Subcutaneous adipose tissue (tissue), 4 donors: ENCODE results near the gene WNT9A. TPM values are rescaled to one million over a fixed set of nuclear protein-coding genes. Genes with fewer than 3 reads are reported as not detected.

ENCODE experiments used
- total RNA-seq, 4 donors: library from RNA; depleted of rRNA; stranded (reverse); fragments of >200 nt; gene quantifications; one replicate each; pipeline ENCODE4 v1.1.0, GENCODE V29; 2016
- TF ChIP-seq, protein P1 (sequence below): fragments of 450-650 bp; IDR thresholded peaks from one replicate; pipeline ENCODE4 v1.5.1; 2016; ENCODE audit warnings: low read depth, mild to moderate bottlenecking, control low read depth, antibody characterized with exemption, moderate library complexity

Gene WNT9A
- total RNA-seq, 4 donors from 2014 or later = 0.17 to 0.88 (median 0.57) TPM; not detected in 1

DNA sequence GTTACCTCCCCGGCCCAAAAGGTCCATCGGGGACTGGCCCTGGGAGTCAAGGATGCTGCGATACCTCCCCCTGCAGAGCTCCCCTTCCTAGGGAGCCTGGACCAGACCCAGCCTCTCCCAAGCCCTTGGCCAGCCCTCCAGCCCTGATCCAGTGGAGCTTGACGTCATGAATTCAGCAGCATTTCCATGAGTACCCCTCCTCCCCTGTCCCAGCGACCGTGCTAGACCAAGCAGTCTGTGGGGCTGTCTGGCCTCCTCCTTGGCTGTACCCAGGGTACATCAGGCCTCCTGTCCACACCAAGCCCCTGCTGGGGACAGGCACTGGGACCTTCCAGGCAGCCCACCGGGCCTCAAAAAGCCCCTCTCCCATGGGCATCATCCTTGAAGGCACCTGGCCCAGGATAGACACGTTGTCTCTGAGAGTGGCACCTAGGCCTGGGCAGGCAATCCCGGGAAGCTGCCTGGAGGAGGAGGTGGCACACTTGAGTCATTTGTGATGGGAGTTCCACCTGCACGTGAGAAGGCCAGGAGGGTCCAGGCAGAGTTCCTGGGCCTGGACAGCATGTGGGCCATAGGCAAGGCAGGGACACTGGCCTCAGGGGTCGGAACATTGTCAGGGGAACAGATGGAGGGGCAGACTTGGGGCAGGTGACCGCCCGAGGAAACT lies 46.4 kb downstream of the WNT9A start:
- TF ChIP-seq, protein P1, sequence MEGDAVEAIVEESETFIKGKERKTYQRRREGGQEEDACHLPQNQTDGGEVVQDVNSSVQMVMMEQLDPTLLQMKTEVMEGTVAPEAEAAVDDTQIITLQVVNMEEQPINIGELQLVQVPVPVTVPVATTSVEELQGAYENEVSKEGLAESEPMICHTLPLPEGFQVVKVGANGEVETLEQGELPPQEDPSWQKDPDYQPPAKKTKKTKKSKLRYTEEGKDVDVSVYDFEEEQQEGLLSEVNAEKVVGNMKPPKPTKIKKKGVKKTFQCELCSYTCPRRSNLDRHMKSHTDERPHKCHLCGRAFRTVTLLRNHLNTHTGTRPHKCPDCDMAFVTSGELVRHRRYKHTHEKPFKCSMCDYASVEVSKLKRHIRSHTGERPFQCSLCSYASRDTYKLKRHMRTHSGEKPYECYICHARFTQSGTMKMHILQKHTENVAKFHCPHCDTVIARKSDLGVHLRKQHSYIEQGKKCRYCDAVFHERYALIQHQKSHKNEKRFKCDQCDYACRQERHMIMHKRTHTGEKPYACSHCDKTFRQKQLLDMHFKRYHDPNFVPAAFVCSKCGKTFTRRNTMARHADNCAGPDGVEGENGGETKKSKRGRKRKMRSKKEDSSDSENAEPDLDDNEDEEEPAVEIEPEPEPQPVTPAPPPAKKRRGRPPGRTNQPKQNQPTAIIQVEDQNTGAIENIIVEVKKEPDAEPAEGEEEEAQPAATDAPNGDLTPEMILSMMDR = no peak

DNA sequence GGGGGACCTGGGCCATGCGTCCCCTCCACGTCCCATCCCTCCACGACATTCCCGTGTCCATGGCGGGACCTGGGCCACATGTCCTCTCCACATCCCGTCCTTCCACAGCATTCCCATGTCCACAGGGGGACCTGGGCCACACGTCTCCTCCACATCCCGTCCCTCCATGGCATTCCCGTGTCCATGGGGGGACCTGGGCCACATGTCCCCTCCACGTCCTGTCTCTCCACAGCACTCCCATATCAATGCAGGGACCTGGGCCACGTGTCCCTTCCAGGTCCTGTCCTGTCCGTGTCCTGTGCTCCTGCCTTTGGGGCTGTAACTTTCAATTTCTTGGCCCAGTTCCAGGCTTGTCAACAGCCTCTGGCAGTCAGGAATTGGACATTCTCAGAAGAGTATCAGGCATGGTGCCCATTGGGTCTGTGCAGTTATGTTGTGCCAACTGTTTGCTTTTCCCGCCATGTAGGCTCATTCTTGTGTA lies 47.1 kb downstream of the WNT9A start:
- TF ChIP-seq, protein P1 = no peak

DNA sequence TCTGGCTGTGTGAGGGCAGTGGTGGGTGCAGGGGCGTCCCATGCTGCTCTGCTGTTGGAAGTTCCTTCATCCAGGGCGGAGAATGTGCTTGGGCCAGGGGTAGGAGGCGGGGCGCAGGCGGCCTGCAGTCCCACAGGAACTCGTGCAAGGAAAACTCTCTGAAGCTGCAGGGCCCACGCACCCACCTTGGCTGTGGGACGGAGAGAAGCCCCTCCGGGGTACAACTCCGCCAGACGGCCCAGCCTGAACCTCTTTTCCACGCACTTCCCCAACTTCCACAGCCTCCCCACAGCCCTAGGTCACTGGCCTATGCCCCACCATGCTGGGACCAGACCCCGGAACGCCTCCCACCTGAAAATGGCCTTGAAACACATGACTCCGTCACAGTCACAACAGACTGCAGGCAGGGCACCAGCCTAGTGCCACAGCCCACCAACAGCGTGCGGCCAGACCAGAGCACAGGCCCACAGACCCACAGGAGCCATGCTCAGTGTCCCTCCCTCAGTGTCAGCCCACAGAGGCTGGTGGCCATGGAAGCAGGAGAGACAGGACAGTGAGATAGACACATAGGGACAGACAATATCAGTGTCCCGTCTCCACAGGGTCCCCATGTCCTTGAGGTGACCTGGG lies 47.8 kb downstream of the WNT9A start:
- TF ChIP-seq, protein P1 = no peak

DNA sequence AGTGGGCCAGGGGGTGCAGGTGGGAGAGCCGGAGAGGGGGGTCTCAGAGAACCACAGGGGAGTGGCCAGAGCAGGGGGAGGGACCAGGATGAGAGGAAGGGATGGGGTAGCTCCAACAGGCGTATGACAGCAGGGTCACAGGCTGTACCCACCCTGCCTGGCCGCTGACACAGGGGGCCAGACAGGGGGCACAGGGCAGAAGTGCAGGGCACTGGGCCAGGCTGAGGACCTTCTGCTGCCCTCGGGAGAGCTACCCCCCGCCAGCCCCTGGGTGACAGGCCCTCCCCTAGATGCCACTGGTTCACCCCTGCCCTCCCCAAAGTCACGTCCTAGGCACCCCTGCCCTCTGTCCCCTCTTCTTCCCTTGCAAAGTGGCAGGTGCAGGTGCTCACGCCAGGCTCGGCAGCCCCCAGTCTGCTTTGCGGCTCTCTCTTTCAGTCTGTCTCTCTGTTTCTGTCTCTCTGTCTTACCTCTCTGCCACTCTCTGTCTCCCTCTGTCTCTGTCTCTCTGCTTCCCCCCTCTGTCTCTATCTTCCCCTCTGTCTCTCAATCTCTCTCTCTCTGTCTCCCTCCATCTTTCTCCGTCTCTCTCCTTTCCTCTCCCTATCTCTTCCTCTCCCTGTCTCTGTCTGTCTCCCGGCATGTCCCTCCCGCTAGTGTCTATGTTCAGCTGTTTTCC lies 48.5 kb downstream of the WNT9A start:
- TF ChIP-seq, protein P1 = no peak

DNA sequence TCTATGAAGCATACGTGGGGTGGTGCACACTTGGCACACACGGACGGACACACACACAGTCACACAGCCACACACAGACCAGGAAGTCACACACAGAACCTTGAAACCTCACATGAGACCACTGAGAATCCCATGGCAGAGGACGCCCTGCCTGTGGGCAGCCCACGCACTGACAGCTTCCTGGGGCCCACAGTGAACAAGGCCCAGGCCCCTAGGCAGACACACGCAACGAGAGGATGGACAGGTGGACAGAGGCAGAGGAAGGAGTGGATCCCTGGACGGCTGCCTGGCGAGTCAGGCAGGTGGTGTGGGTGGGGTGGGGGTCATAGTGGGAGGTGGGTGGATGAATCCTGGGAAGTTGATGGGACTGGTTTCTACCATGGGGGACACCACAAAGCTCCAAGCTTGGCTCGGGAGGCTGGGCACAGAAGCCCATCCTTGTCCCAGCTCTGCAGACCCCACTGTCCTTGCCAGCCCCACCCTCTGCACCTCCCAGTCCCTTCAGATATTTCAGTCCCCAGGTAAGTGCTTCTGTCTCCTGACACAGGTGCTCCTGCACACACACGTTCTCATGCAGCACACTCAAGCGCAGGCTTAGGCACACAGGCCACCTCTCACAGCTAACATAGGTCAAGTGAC lies 49.1 kb downstream of the WNT9A start:
- TF ChIP-seq, protein P1 = no peak

DNA sequence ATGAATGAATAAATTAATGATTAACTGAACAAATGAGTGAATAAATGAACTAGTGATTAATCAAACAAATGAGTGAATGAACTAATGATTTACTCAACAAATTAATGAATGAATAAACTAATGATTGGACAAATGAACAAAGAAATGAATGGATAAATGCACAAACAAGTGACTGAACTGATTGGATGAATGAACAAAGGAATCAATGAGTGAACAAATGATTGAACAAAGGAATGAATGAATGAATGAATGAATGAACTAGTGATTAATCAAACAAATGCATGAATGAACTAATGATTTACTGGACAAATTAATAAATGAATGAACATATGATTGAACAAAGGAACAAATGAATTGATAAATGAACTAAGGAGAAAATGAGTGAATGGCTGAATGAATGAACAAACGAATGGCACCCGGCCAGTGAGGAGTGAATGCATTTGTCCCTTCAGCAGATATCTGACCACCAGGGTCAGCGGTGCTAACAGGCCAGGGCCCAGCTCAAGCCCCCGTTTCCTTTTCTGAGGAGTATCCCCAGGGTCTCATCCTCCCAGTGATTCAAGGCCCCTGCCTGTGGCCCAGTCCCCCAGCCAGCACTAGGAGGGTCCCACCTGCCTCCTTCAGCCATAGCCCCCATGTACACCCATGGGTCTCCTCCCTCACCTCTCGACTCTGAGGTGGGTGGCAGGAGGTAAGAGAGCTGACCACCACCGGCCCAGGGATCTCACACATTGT lies 49.9 kb downstream of the WNT9A start:
- TF ChIP-seq, protein P1 = no peak
